H1 (cell line): ENCODE results near the gene ZDHHC23.

Experiments
- EP300 ChIP-seq, 2 experiments: IDR thresholded peaks; 1 replicate in 1 of 2; 2 replicates in 1 of 2; pipeline ENCODE4 v1.6.1; 2011 to 2012; ENCODE audit warnings: low read depth in 2 of 2, low read length in 2 of 2, mild to moderate bottlenecking in 2 of 2, borderline replicate concordance in 1 of 2, inconsistent platforms in 1 of 2, moderate library complexity in 1 of 2
- EZH2 ChIP-seq: fragments of 200-600 bp; sonication (generic); IDR thresholded peaks from 2 replicates; pipeline ENCODE4 v1.7.1; 2012; ENCODE audit warnings: low read depth, mild to moderate bottlenecking, moderate library complexity, low read length, inconsistent platforms; ENCODE audit not compliant: severe bottlenecking
- KDM1A ChIP-seq: fragments of 200-600, 300-600 bp; sonication (generic); IDR thresholded peaks from 2 replicates; pipeline ENCODE4 v1.7.1; 2016; ENCODE audit warnings: mild to moderate bottlenecking, low read length, borderline replicate concordance

GRCh38 chr3:113953677-113954076 lies 5.9 kb downstream of the ZDHHC23 start:
- TF ChIP-seq EP300 (IDR thresholded peaks at IDR 0.05; ENCODE audit: borderline replicate concordance in 1 of 2, low read depth in 2 of 2, low read length in 2 of 2) (no peak), KDM1A (no peak), EZH2 (no peak)
